HL-60 (cell line): ENCODE measurements around the gene HIGD1A.

ENCODE experiments used
- CTCF ChIP-seq: IDR thresholded peaks from one replicate; pipeline ENCODE4 v1.5.1; 2011; ENCODE audit warnings: low read length, control low read depth, inconsistent platforms; ENCODE audit not compliant: insufficient read depth
- POLR2AphosphoS5 ChIP-seq: IDR thresholded peaks from 2 replicates; pipeline ENCODE4 v1.6.1; 2012; ENCODE audit warnings: low read depth
- REST ChIP-seq: IDR thresholded peaks from 2 replicates; pipeline ENCODE4 v1.6.1; 2012; ENCODE audit warnings: low read depth; ENCODE audit not compliant: insufficient replicate concordance

GRCh38 chr3:42786212-42786611 is 18.1 kb downstream of the HIGD1A start:
- TF ChIP-seq POLR2AphosphoS5: no peak
- TF ChIP-seq CTCF: no peak
- no peak for TF ChIP-seq REST
